ENCODE data around the gene GPR137. TPM values are rescaled to one million over a fixed set of nuclear protein-coding genes. Genes with fewer than 3 reads are reported as not detected.

The GPR137 gene
- total and polyA plus RNA-seq, 2 experiments from 2014 or later: 25.2 to 63.9 TPM

GRCh38 chr11:64296830-64297698, 11.4 kb downstream of the GPR137 start:
- Histone ChIP-seq H3K4me2 (no peak overlapping the region), H3K9me2 (replicated peaks; ENCODE audit: insufficient read depth) (no peaks in the 10 kb centered on the region), H3K27me3 (peaks cover 86% of the 10 kb centered on the region)

GRCh38 chr11:64297699-64298358, 12.2 kb downstream of the GPR137 start:
- H3K9me2 ChIP-seq (replicated peaks; ENCODE audit: insufficient read depth): no peaks in the 10 kb centered on the region
- DNase-seq (ENCODE audit: low spot score): no peak
- H3K79me2 ChIP-seq: no peaks in the 10 kb centered on the region
- peaks cover 78% of the 10 kb centered on the region for H3K27me3 ChIP-seq
- no peak overlapping the region for H3K4me2 ChIP-seq
- no peak overlapping the region for H3K27ac ChIP-seq
- H2AFZ ChIP-seq: no peak overlapping the region
- H3K4me3 ChIP-seq: no peak overlapping the region
- WGBS (ENCODE audit: low lambda C conversion rate, missing lambda C conversion rate): 82% methylated on average over 18 of the region's 18 CpGs
- no peaks in the 10 kb centered on the region for H3K9me3 ChIP-seq (ENCODE audit: low read depth)
- H3K36me3 ChIP-seq (replicated peaks; ENCODE audit: insufficient read depth, low read depth): no peaks in the 10 kb centered on the region
- H3K4me1 ChIP-seq (ENCODE audit: insufficient read depth): peaks cover 20% of the 10 kb centered on the region
- no peak for TF ChIP-seq CTCF (IDR thresholded peaks at IDR 0.05; ENCODE audit: poor library complexity)
- TF ChIP-seq EZH2 (IDR thresholded peaks at IDR 0.05; ENCODE audit: borderline replicate concordance): no peak
- TF ChIP-seq EZH2phosphoT487 (IDR thresholded peaks at IDR 0.05; ENCODE audit: low read depth, severe bottlenecking, unreplicated experiment): no peak
- no peaks in the 10 kb centered on the region for H4K20me1 ChIP-seq (ENCODE audit: insufficient read depth, poor library complexity, severe bottlenecking)

More at GRCh38 chr11:64296830-64297698, 11.4 kb downstream of the GPR137 start:
- 33% methylated on average over 34 of the region's 34 CpGs for WGBS (ENCODE audit: low lambda C conversion rate, missing lambda C conversion rate)
- DNase-seq (ENCODE audit: low spot score): peak; percentile 7
- H2AFZ ChIP-seq: no peak overlapping the region
- H3K79me2 ChIP-seq: no peaks in the 10 kb centered on the region
- TF ChIP-seq EZH2 (IDR thresholded peaks at IDR 0.05; ENCODE audit: borderline replicate concordance) (peak; percentile 10), CTCF (IDR thresholded peaks at IDR 0.05; ENCODE audit: poor library complexity) (no peak), EZH2phosphoT487 (IDR thresholded peaks at IDR 0.05; ENCODE audit: low read depth, severe bottlenecking, unreplicated experiment) (no peak)
- H3K4me1 ChIP-seq (ENCODE audit: insufficient read depth): peaks cover 23% of the 10 kb centered on the region
- no peak overlapping the region for H3K4me3 ChIP-seq
- no peaks in the 10 kb centered on the region for H4K20me1 ChIP-seq (ENCODE audit: insufficient read depth, poor library complexity, severe bottlenecking)
- H3K9me3 ChIP-seq (ENCODE audit: low read depth): no peaks in the 10 kb centered on the region
- no peaks in the 10 kb centered on the region for H3K36me3 ChIP-seq (replicated peaks; ENCODE audit: insufficient read depth, low read depth)
- no peak overlapping the region for H3K27ac ChIP-seq

GRCh38 chr11:64298966-64299846, 13.6 kb downstream of the GPR137 start:
- no peak for TF ChIP-seq CTCF (IDR thresholded peaks at IDR 0.05; ENCODE audit: poor library complexity)
- peak; percentile 36 for TF ChIP-seq EZH2 (IDR thresholded peaks at IDR 0.05; ENCODE audit: borderline replicate concordance)
- no peak for TF ChIP-seq EZH2phosphoT487 (IDR thresholded peaks at IDR 0.05; ENCODE audit: low read depth, severe bottlenecking, unreplicated experiment)
- H3K9me2 ChIP-seq (replicated peaks; ENCODE audit: insufficient read depth): no peaks in the 10 kb centered on the region
- H2AFZ ChIP-seq: peak overlapping the region; percentile 84
- no peaks in the 10 kb centered on the region for H3K36me3 ChIP-seq (replicated peaks; ENCODE audit: insufficient read depth, low read depth)
- H3K27me3 ChIP-seq: peaks cover 64% of the 10 kb centered on the region
- H3K27ac ChIP-seq: no peak overlapping the region
- 9% methylated on average over 50 of the region's 60 CpGs for WGBS (ENCODE audit: low lambda C conversion rate, missing lambda C conversion rate)
- peak overlapping the region; percentile 26 for H3K4me3 ChIP-seq
- peaks cover 24% of the 10 kb centered on the region for H3K4me1 ChIP-seq (ENCODE audit: insufficient read depth)
- peak; percentile 53 for DNase-seq (ENCODE audit: low spot score)
- no peaks in the 10 kb centered on the region for H3K79me2 ChIP-seq
- H4K20me1 ChIP-seq (ENCODE audit: insufficient read depth, poor library complexity, severe bottlenecking): no peaks in the 10 kb centered on the region
- H3K9me3 ChIP-seq (ENCODE audit: low read depth): no peaks in the 10 kb centered on the region
- H3K4me2 ChIP-seq: peak overlapping the region; percentile 92

Data from hepatocyte (in vitro differentiated cells).